OCI-M2 (cell line): ENCODE results near the gene FGA.

Experiments used
- DNase-seq: peaks from one replicate; lab custom pipeline; 2025; ENCODE audit not compliant: unreplicated experiment; lab: John Stamatoyannopoulos, UW

The FGA gene

DNA sequence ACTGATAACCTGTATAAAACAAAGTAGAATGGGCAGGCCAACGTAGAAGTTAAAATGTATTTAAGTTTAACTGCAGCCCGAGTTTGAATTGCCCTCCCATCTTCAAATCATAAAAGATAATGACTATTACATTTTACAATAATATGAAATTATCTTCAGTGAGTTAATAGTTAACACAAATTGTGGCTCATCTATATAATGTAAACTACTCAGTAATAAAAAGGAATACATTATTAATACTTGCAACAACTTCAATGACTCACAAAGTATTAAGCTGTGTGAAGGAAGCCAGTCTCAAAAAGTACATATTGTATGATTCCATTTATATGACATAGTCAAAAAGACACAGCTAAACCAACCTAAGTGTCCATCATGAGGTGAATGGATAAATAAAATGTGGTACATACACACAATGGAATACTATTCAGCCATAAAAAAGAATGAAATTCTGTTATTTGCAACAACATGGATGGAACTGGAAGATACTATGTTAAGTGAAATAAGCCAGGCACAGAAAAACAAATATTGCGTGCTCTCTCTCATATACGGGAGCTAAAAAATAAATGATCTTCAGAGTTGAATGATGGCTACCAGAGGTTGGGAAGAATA is 48.2 kb downstream of the FGA start:
- no peak for DNase-seq
